Stimulated activated CD4-positive, alpha-beta T cell treated with anti-CD3 and anti-CD28 coated beads, Interleukin-4, amount 100 ng/mL, for 1 hour (primary cell): Measurements from ENCODE around the gene SHISA7.

Experiments used
- DNase-seq: peaks from one replicate; pipeline ENCODE4 v3.0.0-alpha.2; 2020

The SHISA7 gene

GRCh38 chr19:55443045-55443823 is at the start of gene SHISA7:
Gene SHISA7, minus strand, starts transcription at chr19:55443300. Its CDS starts 437 bp downstream, at chr19:55442863.
- DNase-seq, result no peak

GRCh38 chr19:55492362-55492944 is 49.4 kb upstream of the SHISA7 start:
- DNase-seq, result no peak

GRCh38 chr19:55491546-55492360 is 48.7 kb upstream of the SHISA7 start:
- DNase-seq, result no peak

DNA sequence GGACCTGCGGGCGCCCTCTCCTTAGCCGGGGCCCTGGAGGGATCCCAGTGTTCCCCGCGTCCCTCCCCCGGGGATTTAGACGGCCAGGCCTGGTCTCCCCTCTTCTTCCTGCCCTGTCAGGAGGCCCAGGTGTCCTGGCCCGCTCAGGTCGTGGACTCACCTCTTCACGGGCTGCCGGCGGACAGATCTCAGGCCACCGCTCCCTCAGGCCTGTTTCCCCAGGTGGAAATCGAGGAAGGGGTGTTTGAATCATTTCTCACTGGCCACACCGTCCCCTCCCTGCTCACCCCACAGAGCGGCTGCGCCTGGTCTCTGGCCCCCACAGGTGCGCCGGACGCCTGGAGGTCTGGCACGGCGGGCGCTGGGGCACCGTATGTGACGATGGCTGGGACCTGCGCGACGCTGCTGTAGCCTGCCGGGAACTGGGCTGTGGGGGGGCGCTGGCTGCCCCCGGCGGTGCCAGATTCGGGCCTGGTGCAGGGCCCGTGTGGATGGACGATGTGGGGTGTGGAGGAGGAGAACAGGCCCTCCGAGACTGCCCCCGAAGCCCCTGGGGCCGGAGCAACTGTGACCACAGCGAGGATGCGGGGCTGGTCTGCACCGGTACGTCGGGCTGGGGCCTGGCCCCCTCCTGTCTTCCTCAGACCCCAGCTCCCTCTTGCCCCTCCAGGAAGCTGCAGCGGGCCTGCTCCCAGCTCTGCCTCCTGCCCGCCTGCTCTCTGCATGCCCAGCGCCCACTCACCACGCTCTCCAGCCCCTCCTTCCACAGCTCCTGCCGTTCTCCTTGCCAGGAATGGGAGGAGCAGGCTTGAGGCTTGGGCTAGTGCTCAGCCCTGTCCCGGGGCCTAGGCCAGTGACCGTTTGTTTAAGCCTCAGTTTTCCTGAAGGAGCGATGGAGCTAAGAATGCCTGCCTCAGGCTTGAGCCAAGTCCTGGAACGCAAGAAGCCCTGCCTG is 47.7 kb upstream of the SHISA7 start:
- no peak for DNase-seq

- no peak for DNase-seq
Measured at GRCh38 chr19:55489711-55490477, 46.8 kb upstream of the SHISA7 start.

DNA sequence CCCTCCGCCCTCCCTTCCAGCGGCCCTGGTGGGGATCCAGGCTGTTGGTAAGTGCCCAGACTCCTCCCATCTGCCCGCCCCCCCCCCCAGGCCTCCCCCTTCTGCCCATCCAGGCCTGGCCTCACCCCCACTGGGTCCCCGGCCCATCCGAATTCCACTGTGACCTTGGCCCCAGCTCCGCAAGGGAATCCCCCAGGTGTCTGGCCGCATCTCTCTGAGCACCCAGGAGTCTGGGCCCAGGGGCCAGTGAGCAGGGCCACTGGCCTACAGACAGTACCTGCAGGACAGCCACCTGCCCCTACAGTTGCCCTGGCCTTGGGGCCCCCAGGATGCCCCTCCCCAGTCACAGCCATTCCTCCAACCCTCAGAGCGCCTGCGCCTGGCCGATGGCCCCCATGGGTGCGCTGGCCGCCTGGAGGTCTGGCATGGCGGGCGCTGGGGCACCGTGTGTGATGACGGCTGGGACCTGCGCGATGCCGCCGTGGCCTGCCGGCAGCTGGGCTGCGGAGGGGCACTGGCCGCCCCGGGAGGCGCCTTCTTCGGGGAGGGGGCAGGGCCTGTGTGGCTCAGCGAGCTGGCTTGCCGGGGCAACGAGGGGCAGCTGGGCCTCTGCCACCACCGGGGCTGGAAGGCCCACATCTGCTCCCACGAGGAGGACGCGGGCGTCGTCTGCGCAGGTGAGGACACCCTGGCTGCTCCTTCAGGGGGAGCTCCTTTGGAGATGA is 46.0 kb upstream of the SHISA7 start:
- no peak for DNase-seq

DNA sequence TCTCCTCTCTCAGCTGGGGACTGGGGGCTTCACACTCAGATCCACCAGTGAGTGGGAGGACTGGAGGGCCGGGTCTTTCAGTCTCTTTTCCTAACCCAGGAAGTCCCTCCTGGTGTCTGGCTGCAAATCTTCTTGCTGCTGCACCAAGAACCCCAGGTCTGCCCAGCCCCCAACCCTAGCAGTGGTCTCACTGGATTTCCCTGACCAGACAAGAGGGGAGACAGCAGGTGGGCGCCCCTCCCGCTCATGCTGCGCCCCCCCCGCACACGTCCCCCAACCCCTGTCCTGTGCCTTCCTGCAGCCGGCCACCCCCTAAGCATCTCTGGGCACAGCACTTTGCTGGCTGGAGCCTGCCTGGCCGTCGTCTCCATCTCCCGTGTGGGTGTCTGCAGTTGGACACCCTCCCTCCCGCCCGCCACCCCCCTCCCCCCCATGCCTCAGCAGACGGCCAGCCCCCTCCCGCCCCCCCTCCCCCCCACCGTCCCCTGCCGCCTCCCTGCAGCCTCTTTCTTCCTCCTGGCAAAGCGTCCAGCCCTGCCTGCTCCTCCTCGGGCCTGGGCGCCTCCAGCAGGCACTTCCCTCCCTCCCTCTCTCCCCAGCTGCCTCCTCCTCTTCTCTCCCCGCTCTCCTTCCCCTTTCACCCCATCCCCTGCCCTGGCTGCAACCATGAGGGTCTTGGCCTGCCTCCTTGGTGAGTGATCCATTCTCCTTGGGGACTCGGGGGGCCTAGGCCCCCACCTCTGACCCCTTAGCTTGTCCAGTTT is 45.0 kb upstream of the SHISA7 start, which contains the start of gene SSC5D:
Gene SSC5D, plus strand, starts transcription at position 513 of the 764 bp plus-strand sequence. Its CDS starts 154 bp downstream, at position 667.
- DNase-seq, result no peak

DNA sequence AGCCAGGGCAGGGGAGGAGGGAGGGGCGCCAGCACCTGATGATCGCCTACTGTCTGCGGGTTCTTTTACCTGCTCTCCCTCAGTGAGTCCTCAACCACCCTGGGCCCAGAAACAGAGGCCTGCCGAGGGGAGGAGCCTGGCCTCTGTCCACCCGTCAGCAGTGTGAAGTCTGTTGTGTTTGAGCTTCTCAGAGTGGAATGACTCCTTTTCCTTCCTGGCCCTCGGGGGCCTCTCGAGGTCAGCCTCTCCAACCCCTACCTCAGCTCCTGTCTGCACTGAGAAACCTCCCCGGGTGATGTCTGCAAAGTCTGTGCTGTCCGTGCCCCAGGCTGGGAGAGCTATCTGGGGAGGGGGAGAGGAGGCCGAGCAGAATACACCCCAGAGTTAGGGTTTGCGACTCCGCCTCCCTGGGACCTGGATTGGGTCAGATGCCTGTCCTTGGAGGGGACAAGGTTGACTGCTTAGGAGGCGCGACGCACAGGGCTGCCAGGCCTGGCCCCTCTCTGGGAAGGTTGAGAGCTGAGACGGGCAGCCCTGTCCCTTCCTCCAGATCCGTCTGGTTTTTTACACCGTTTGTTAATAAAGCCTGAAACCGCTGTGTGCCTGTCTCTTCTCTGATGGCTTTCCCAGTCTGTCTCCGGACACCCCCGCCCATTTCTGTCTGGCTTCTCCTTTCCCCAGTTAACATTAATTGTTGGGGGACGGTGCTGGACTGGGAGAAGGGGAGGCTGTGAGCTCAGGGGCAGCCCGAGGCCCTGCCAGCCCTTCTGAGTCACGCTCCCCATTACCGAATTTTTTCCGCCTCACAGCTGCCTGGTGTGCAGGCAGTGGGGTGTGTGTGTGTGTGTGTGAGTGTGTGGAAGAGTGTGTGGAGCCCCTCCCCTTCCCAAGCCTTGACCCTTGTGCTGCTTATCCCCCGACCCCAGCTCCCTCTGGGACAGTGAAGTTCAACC is 44.1 kb upstream of the SHISA7 start:
- DNase-seq, result peak; percentile 43

GRCh38 chr19:55486043-55486970 is 43.2 kb upstream of the SHISA7 start:
- DNase-seq, result no peak

DNA sequence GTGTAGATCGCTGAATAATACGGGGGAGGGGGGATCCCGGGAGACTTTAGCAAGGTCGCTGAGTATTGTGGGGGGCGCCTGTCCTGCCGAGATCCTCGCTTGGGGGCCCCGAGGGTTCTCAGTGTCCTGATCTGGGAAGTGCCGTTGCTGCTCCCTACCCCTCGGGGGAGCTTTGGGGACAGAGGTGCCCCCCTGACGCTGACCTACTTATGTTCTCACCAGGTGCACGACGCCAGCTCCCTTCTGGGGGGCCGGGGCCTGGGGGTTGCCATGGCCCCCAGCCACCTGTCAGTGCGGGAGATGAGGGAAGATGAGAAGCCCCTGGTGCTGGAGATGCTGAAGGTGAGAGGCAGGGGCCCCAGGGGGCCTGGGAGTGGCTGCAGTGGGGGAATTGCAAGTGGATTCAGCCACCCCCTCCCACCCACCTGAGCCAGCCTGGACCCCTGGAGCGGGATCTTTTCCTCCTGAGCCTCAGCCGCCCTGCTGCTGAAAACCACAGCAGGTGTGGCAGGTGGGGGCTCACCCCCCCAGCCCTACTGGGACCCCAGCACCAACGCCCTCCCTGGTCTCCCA is 42.4 kb upstream of the SHISA7 start:
- DNase-seq, result no peak

DNA sequence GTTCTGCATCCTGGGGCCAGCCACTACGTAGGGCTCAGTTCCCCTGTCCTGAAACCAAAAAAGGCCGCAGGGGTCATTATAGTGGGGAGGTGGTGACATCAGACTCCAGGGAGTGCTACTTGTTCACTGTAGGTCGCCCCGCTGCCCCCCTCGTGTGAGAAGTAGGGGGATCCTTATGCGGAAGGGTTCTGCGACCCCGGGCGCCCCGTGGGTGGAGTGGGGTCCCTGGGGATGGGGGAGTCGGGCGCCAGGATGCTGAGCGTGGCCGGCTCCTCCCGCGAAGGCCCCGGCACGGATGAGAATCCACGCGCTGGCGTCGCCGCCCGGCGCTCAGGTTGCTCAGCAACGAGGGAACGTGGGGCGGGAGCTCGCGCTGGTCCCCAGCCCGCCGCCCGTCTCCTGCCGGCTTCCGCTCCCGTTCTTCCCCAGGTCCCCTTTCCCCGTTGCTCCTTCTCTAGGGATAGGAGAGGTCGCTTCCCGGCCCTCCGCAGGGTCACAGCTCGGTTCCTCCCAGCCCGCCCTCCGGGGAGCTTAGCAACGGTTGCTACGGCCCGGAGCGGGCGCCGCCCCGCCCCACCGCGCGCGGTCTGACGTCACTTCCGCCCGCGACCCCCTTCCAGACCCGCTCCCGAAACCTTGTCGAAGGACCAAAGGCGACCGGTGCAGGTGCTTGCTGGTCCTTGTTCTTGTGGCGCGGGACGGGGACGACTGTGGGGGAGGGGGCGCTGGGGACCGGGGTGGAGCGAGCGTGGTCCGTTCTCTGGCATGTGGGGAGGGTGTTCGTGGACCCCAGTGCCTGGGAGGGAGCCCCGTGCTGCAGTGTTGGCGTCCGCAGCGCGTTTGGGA is 41.7 kb upstream of the SHISA7 start, which contains the start of gene NAT14:
Gene NAT14, plus strand, starts transcription at position 596 of the 846 bp plus-strand sequence. CDS start 521 bp downstream, outside the sequence.
- DNase-seq, result peak; percentile 64

- DNase-seq, result no peak
Measured at GRCh38 chr19:55483706-55484592, 40.8 kb upstream of the SHISA7 start.

DNA sequence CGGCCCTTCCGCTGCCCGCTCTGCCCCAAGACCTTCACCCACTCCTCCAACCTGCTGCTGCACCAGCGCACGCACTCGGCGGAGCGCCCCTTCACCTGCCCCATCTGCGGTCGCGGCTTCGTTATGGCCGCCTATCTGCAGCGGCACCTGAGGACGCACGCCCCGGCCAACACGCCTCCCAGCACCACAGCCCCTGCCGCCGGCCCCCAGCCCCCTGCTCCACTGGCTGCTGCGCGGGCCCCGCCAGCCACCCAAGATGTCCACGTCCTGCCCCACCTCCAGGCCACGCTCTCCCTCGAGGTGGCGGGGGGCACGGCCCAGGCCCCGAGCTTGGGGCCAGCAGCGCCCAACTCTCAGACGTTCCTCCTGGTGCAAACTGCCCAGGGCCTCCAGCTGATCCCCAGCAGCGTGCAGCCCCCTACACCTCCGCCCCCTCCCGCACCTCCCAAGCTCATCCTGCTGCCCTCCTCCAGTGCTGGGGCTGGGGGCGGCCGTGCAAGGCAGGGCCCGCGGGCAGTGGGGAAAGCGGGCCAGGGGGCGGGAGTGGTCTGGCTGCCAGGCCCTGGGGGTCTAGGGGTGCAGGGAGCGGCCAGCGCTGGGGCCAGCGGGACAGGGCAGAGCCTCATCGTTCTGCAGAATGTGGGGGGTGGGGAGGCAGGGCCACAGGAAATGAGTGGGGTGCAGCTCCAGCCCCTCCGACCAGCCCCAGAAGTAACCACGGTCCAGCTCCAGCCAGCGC is 40.0 kb upstream of the SHISA7 start:
- DNase-seq, result no peak
